ENCODE data around the gene GMDS.

GRCh38 chr6:2110504-2110903 is 134.9 kb downstream of the GMDS start:
- no peak for TF ChIP-seq CTCF (IDR thresholded peaks at IDR 0.05; ENCODE audit: borderline replicate concordance, extremely low read depth, low read length, poor library complexity, severe bottlenecking)
- TF ChIP-seq EZH2 (IDR thresholded peaks at IDR 0.05; ENCODE audit: borderline replicate concordance, low read depth, low read length, severe bottlenecking), result no peak

All from DND-41 (cell line).